ENCODE results near the gene OGFOD3.

The OGFOD3 gene

GRCh38 chr17:82441691-82442487 lies 23.5 kb upstream of the OGFOD3 start:
- in situ Hi-C loops (cut with HindIII; ENCODE audit: low sequenced_read_pairs), result no loop called here
- TF ChIP-seq, protein P1, sequence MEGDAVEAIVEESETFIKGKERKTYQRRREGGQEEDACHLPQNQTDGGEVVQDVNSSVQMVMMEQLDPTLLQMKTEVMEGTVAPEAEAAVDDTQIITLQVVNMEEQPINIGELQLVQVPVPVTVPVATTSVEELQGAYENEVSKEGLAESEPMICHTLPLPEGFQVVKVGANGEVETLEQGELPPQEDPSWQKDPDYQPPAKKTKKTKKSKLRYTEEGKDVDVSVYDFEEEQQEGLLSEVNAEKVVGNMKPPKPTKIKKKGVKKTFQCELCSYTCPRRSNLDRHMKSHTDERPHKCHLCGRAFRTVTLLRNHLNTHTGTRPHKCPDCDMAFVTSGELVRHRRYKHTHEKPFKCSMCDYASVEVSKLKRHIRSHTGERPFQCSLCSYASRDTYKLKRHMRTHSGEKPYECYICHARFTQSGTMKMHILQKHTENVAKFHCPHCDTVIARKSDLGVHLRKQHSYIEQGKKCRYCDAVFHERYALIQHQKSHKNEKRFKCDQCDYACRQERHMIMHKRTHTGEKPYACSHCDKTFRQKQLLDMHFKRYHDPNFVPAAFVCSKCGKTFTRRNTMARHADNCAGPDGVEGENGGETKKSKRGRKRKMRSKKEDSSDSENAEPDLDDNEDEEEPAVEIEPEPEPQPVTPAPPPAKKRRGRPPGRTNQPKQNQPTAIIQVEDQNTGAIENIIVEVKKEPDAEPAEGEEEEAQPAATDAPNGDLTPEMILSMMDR (IDR thresholded peaks at IDR 0.05; ENCODE audit: low read depth, low read length, missing control alignments), result no peak
- H3K4me3 ChIP-seq (ENCODE audit: low read depth, low read length), result no peak overlapping the region
- DNase-seq (ENCODE audit: low read depth), result no peak

GRCh38 chr17:82440991-82441627 lies 22.7 kb upstream of the OGFOD3 start:
- no peak for DNase-seq (ENCODE audit: low read depth)
- no peak overlapping the region for H3K4me3 ChIP-seq (ENCODE audit: low read depth, low read length)
- in situ Hi-C loops (cut with HindIII; ENCODE audit: low sequenced_read_pairs), result no loop called here
- TF ChIP-seq, protein P1 (IDR thresholded peaks at IDR 0.05; ENCODE audit: low read depth, low read length, missing control alignments), result no peak

DNA sequence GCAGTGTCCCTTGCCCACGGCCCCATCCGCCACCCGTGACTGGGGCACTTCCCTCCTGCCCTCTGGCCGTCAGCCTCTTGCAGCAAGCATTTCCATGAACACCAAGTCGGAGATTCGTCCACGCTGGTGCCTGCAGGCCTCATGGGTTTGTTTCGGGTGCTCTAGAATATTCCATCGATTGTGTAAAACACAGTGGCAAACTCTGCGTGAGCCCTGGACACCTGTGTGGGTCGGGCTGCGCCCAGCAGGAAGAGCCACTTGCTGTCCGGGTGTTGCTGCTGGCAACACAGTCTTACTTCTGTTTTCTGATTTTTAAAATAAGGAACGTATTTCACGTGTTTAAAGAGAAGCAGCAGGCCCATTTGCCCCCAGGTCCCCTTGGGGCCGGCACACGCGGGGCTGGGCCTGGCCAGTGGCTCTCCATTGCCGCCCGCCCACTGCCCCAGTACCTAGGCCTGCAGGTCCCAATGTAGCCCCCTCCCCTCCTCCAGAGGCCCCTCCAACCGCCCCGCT lies 22.1 kb upstream of the OGFOD3 start:
- in situ Hi-C loops (cut with HindIII; ENCODE audit: low sequenced_read_pairs), result no loop called here
- TF ChIP-seq, protein P1 (IDR thresholded peaks at IDR 0.05; ENCODE audit: low read depth, low read length, missing control alignments), result no peak
- DNase-seq (ENCODE audit: low read depth), result no peak
- H3K4me3 ChIP-seq (ENCODE audit: low read depth, low read length), result no peak overlapping the region

DNA sequence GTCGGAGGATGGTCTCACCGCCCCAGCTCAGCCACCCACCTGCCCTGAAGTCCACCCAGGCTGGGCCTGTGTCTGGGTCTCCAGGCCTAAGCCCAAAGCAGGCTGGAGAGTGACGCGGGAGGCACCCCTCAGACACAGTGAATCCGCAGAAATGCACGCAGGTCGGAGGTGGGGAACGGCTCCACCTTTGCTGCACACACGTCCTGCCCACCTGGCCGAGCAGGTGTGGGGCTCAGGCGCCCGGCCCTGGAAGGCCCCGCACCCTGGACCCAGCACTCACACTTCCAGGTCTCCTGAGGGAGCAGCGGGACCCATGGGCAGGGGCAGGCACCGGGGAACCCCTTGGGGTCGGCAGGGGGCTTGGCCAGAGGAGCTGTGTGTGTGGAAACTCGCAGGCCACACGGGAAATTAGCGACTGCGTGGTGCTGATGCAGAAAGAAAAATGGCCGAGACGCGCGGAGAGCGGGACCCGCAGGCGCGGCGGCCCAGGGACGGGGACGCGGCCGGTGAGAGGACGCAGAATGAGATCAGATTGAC lies 21.5 kb upstream of the OGFOD3 start:
- in situ Hi-C loops (cut with HindIII; ENCODE audit: low sequenced_read_pairs), result no loop called here
- TF ChIP-seq, protein P1 (IDR thresholded peaks at IDR 0.05; ENCODE audit: low read depth, low read length, missing control alignments), result no peak
- no peak for DNase-seq (ENCODE audit: low read depth)
- no peak overlapping the region for H3K4me3 ChIP-seq (ENCODE audit: low read depth, low read length)

GRCh38 chr17:82439194-82439828 lies 20.9 kb upstream of the OGFOD3 start:
- TF ChIP-seq, protein P1 (IDR thresholded peaks at IDR 0.05; ENCODE audit: low read depth, low read length, missing control alignments), result no peak
- in situ Hi-C loops (cut with HindIII; ENCODE audit: low sequenced_read_pairs), result no loop called here
- DNase-seq (ENCODE audit: low read depth), result no peak
- H3K4me3 ChIP-seq (ENCODE audit: low read depth, low read length), result no peak overlapping the region
